ENCODE results near the gene GALM. TPM values are rescaled to one million over a fixed set of nuclear protein-coding genes. Genes with fewer than 3 reads are reported as not detected.
"Not testable (repeated sequence)": the region's sequence is repeated elsewhere in the genome, so short reads cannot be mapped to it uniquely, and the experiment has no call there.

GALM gene
- total RNA-seq, 2 donors from 2014 or later = 10.8 to 18.3 TPM

DNA sequence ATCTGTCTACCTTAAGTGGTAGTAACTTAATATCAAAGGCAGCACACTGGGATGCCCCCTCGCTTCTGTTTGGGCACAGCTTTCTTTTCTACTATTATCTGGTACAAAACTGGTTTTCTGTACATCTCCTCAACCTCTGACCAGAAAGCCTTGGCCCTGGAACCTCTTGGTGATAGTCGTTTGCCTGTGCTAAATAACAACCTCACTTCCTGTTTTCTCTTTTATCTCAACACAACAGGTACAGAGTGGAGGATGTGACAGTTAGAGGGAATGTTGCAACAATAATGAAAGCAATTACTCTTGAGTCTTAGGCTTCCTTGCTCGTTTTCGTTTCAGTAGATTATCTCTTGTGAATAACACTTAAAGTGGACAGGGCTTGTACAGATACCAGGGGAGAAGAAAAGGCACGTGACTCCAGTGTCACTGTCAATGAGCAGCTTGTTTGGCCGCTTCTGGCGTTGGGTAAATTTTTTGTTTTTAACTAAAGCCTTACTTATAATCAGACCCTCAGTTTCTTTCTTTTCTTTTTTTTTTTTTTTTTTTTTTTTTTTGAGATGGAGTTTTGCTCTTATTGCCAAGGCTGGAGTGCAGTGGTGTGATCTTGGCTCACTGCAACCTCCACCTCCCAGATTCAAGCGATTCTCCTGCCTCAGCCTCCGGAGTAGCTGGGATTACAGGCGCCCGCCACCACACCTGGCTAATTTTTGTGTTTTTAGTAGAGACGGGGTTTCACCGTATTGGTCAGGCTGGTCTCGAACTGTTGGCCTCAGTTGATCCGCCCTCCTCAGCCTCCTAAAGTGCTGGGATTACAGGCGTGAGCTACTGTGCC, 22.0 kb upstream of the GALM start:
- DNase-seq (ENCODE audit: low spot score); intact Hi-C loops (cut with DNase I): not testable (repeated sequence)

DNA sequence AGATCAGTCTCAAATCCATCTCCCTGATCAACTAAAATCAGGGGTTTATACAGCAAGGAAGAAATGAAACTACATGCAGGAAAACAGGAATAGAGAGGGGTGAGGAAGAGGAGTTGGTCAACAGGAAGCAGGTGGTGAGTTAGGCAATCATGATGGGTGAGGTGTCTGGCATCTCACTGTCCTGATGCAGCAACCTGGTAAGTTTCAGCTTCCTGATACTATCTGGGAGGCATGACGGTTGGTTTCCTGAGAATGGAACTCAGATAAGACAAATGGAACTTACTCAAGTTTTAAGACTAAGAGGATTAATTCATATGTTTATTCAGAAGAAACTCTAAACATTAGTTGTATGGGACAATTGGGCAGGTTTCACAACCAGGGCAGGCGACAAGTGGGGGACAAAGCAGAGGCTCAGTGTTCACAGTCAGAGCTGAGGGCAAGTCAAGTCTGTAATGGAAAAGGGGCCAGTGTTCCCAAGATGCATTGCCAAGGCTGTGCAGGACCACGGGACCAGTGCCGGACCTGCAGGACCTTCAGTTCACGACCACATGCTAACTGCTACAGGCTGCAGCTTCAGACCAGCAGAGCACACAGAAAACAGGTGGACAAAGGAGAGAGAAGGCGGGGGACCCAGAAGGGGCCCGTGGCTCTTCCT, 17.7 kb upstream of the GALM start:
- intact Hi-C loops (cut with DNase I) = no loop called here
- no peak for DNase-seq (ENCODE audit: low spot score)

DNA sequence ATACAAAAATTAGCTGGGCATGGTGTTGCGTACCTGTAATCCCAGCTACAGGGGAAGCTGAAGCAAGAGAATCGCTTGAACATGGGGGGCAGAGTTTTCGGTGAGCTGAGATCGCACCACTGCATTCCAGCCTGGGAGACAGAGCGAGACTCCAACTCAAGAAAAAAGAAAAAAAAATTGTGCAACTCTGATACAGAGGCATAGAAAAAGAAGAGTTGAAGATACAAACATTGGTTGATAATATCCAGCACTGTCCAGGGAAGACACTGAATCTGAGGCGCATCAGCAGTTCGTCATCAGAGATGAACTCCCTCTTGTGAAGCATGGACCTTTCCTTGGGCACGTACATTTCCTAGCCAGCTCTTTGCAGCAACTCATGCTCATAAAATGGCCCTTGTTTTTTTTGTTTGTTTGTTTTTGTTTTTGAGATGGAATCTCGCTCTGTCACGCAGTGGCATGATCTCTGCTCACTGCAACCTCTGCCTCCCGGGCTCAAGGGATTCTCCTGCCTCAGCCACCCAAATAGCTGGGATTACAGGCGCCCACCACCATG, 16.7 kb upstream of the GALM start:
- intact Hi-C loops (cut with DNase I) = no loop called here
- no peak for DNase-seq (ENCODE audit: low spot score)

DNA sequence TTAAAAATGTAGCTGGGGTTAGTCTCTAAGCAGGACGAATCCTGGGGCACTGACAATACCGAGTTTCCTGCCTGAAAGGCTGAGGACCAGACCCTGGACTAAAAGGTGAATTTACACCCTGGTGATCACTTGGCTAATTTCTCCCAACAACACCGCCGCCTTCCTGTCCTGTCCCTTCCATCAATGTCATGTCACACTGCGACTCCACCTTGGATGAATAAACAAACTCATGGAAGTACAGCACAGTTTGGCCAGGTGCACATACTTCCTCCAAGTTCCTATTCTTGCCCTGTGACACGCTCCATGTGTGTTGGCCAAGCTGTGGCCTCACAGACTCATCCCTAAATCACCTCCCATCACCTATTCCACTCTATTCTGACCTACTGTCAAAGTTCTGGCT, 15.9 kb upstream of the GALM start:
- no peak for DNase-seq (ENCODE audit: low spot score)
- intact Hi-C loops (cut with DNase I) = no loop called here

DNA sequence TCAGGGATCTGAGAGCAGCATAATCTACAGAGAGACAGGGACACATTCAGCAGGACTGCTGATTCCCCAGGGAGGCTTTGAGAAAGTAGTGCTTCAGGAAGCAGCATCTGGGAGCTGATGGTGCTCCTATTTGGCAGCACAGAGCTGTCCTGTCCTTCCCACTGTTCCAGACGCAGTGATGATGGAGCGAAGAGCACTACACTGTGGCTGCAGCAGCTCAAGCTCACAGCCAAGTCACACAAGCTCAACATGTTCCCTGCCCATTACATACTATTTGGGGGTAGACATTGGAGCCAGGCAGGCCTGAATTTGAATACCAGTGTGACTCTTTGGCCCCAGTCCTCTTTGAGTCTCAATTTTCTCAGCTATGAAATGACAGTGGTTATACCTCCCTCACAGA, 15.2 kb upstream of the GALM start:
- intact Hi-C loops (cut with DNase I) = no loop called here
- no peak for DNase-seq (ENCODE audit: low spot score)

DNA sequence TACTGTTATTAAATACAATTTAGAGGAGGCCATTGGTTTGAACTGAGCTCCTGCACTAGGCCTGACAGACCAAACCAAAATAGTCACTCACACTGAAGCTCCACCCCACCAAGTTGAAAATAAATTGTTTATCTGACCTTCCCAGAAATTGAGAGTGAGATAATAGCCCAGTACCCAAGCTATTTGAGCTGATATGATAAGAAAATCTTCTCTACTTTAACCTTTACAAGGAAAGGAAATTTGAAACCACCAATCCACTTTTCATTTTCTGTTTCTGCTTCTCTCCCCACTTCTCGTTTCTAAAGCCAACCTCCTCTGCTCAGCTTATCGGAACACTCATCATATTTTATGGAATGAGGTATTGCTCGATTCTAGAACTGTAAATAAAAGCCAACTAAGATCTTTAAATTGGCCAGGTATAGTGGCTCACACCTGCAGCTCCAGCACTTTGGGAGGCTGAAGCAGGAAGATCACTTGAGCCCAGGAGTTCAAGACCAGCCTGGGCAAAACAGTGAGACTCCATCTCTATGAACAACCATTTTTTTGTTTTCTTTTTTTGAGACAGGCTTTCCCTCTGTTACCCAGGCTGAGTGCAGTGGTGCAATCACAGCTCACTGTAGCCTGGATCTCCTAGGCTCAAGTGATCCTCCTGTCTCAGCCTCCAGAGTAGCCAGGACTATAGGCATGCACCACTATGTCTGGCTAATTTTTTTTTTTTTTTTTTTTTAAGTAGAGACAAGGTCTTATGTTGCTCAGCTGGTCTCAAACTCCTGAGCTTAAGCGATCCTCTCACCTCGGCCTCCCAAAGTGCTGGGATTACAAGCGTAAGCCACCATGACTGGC, 13.3 kb upstream of the GALM start:
- intact Hi-C loops (cut with DNase I) = no loop called here
- no peak for DNase-seq (ENCODE audit: low spot score)

DNA sequence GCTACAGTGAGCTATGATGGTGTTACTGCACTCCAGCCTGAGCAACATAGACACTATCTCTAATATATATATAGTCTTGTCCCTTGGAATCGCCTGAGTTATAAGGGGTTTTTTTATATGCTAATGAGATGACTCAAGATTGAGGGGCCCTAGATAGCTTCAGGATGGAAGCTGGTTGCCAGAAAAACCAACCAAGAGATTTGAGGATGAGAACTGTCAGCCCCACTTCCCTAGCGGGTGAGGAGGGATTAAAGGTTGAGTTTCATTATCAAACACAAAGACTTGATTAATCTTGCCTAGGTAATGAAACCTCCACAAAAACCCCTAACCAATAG, 12.6 kb upstream of the GALM start:
- no peak for DNase-seq (ENCODE audit: low spot score)
- intact Hi-C loops (cut with DNase I) = no loop called here

DNA sequence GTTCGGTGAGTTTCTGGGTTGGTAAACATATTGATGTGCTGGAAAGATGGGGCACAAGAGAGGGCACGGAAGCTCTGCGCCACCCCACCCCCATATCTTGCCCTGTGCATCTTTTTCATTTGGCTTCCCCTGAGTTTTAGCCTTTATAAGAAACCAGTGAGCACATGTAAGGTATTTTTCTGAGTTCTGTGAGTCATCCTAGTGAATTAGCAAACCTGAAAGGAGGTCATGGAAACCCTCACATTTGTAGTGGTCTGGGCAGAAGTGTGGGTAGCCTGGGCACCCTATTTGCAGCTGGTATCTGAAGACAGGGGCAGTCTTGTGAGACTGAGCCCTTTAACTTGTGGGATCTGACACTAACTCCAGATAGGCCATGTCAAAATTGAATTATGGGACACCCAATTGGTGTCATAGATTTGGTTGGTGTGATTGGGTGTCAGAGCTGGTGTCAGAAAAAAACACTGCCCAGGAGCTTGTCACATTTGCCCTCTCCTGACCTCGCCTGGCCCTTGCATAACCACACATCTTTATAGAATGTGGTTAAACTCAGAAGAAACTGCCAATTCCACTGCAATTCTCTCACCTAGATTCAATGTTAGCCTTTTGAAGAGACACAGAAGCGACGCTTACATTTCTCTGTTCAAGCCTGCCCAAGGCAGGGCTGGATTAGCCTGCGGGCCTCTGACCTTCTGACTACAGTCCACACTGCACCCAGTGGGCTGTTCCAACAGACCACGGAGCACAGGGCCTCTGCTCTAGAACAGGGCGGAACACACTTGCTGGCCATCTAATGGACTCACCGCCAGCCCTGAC, 12.0 kb upstream of the GALM start:
- intact Hi-C loops (cut with DNase I) = no loop called here

DNA sequence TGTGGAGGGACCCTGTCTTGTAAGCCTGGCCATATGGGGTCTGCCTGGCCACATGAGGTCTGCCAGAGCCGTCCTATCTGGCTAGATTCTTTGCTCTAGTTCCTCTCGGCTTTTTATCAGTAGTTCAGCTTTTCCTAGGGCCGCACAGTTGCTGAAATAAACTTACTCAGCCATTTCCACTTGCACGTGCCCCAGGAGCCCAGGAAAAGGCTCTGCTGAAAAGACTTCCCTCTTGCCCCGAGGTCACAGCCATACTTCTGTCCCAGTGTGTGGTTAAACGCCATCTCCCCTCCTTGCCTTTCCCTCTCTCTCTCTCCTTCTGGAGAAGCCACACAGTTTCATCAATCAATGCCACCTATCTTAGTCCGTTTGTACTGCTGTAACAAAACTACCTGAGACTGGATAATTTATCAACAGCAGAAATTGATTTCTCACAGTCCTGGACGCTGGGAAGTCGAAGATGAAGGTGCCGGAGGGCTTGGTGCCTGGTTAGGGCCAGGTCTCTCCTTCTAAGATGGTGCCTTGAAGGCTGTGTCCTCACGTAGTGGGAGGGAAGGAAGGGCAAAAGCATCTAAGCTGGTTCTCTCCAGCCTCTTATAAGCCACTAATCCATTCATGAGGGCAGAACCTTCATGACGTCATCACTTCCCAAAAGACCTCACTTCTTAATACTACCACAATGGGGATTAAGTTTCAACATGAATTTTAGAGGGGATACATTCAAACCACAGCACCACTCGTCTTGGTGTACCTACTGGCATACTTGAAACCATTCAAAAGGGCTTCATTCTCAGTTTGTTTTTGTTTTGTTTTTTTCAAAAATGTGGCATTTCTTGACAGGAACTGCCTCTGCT, 11.2 kb upstream of the GALM start:
- intact Hi-C loops (cut with DNase I) = no loop called here
- no peak for DNase-seq (ENCODE audit: low spot score)

More for the DNA sequence above, 12.0 kb upstream of the GALM start:
- no peak for DNase-seq (ENCODE audit: low spot score)

DNA sequence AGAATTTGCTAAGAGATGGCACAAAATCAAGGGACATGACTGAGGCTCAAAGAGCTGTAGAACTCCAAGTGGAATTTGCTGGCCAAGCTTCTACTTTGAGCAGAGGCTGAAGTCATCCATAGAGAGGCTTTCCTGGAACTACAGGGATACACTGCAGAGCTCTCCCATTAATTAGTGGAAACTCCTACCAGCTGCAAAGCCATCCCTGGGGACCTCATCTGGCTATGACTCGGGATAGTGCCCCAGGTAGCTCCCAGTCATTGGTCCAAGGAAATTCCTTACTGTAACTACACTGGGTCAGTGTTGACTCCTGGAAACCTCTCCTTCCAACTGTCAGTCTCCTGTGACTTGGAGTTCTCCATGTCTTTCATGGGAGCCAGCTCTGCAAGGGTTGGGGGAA, 10.5 kb upstream of the GALM start:
- DNase-seq (ENCODE audit: low spot score) = no peak
- intact Hi-C loops (cut with DNase I) = no loop called here

DNA sequence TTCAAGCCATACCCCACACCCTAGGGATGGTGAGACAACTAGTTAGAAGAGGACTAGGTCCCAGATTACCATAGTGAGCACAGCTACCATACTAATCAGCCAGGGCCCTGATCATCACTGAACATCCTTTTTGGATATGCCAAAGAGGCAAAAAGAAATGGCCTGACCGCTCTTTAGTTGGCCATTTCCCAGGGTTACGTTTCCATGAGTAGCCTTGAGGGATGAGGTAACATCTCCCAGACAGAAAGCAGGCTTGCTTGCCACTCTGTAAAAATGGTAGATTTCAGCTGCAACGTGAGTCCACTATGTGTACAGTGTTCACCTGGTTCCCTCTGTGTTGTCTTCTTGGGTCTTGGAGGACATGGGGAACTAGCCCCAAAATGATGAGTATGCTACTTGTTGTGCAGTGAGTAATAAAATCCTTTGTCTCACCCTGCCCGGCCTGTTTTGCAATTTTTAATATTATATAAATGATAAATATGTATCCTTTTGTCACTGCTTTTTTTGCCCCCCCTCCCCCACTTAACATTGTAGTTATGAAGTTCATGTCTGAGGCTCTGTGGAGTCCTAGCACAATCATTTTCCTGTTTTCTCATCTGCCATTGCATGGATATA, 8.9 kb upstream of the GALM start:
- no peak for DNase-seq (ENCODE audit: low spot score)
- intact Hi-C loops (cut with DNase I) = no loop called here

DNA sequence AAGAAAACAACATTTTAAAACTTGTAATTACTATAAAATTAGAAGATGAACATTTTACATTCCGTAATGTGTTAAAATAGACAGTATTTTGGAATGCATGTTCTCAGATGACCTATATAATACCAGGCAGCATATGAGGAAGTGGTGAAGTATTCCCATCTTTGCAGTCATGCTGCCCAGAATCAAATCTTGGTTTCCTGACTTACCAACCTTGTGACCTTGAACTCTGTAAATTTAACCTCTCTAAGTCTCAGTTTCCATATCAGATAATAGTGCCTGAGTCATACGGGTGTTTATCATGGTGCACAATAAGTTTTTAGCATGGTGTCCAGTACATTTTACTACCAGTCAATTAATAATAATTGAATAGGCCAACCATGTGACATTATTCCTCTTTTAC, 7.3 kb upstream of the GALM start:
- DNase-seq (ENCODE audit: low spot score) = no peak
- intact Hi-C loops (cut with DNase I) = no loop called here

DNA sequence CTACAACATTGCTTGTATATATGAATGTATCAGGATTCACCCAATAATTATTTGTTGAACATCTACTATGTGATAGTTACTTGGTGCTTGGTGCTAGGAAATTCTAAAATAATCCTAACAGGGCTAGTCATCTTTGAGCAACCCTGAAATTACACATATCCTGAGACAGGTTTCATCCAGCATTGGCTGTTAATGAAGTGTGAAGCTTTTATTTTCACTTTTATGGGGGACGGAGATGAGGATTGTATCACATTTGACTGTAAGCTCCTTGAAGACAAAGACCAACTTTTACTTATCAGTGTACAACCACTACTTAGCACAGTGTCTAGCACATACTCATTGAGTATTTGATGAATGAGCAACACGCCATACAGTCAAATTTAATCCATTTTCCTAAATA, 6.8 kb upstream of the GALM start:
- DNase-seq (ENCODE audit: low spot score) = no peak
- intact Hi-C loops (cut with DNase I) = no loop called here

DNA sequence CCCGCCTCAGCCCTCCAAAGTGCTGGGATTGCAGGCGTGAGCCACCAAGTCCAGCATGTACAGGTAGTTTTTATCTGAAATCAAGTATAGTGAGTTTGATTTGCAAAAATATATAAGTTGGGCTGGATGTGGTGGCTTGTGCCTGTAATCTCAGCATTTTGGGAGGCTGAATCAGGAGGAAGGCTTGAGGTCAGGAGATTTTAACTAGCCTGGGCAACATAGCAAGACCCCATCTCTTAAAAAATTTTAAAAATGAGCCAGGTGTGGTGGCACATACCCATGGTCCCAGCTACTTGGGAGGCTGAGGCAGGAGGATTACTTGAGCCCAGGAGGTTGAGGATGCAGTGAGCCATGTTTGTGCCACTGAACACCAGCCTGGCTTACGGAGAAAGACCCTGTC, 5.6 kb upstream of the GALM start:
- intact Hi-C loops (cut with DNase I) = loop anchor here in 1 of 2 donors (10.0 kb wide), 1 partner anchor 45 kb away; no protein-coding TSS in a partner anchor
- DNase-seq (ENCODE audit: low spot score) = no peak

DNA sequence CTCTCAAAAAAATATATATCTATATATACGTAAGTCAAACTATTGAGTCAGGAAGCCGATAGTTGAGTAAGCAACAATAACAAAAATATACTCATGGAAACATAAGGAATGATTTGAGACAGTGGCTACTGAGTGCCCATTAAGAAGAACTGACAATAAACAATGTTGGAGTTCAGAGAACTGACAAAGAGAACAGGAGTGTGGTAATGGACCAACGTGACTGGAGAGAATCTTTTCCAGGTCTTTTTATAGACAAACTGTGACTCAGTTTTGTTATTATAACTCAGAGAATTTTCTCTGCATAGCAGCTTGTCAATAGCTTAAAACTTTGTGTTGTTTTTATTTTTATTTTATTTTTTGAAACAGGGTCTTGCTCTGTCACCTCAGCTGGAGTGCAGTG, 4.6 kb upstream of the GALM start:
- DNase-seq (ENCODE audit: low spot score) = no peak
- intact Hi-C loops (cut with DNase I) = loop anchor here in 1 of 2 donors (10.0 kb wide), 1 partner anchor 47 kb away; no protein-coding TSS in a partner anchor

DNA sequence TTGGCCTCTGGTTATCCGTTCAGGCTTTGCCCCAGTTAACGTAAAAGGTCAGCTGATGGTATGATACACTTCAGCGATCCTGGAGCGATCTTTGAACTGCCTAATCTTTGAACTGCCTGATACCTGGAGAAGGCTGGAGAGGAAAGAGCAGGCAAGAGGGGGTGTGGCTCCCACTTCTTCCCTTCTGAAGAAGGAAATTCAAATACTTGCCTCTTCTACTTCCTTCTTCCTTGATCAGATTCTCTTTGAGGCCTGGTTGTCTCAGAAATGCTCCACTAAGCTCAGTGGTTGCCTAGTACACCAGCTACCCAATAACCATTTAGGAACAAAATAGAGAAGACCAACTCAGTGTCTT, 619 bp downstream of the GALM start:
- DNase-seq (ENCODE audit: low spot score) = no peak
- intact Hi-C loops (cut with DNase I) = loop anchor here (5.0 to 10.0 kb wide), 2 partner anchors 52 to 69 kb away; no protein-coding TSS in a partner anchor

DNA sequence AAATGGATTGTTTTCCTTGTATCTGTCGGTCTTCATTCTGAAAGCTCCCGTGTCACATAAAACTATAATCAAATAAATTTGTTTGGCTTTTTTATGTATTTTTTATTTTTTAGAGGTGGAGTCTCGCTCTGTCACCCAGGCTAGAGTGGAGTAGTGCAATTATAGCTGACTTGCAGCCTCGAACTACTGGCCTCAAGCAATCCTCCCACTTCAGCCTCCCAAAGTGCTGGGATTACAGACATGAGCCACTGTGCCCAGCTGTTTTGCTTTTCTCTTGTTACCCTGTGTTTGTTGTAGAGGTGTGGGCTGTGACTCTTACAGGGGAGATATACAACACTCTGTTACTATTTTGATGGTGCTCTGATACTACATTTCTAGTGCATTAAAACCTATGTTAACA, 2.2 kb downstream of the GALM start:
- intact Hi-C loops (cut with DNase I) = loop anchor here (5.0 to 10.0 kb wide), 2 partner anchors 53 to 71 kb away; no protein-coding TSS in a partner anchor
- no peak for DNase-seq (ENCODE audit: low spot score)
